GM23248 (cell line): ENCODE measurements around the gene SCAP. TPM values are rescaled to one million over a fixed set of nuclear protein-coding genes. Genes with fewer than 3 reads are reported as not detected.

Source experiments
- DNase-seq: peaks from one replicate; pipeline ENCODE4 v3.0.0-alpha.2; 2015
- H2AFZ ChIP-seq: fragments of 200-600 bp; sonication (generic); 2 replicates; pipeline ENCODE4 v1.6.1; 2016; ENCODE audit warnings: antibody characterized with exemption
- H3F3A ChIP-seq: fragments of 200-600 bp; sonication (generic); 2 replicates; pipeline ENCODE4 v1.6.1; 2016; ENCODE audit warnings: mild to moderate bottlenecking, antibody characterized with exemption, mixed run types; ENCODE audit not compliant: insufficient read depth
- H3K27ac ChIP-seq: fragments of 200-600 bp; sonication (generic); 2 replicates; pipeline ENCODE4 v1.5.1; 2016; ENCODE audit warnings: mild to moderate bottlenecking
- H3K27me3 ChIP-seq: fragments of 200-600 bp; sonication (generic); replicated peaks from 2 replicates; pipeline ENCODE4 v1.6.1; 2016; ENCODE audit warnings: mild to moderate bottlenecking; ENCODE audit not compliant: insufficient read depth
- H3K36me3 ChIP-seq: fragments of 200-600 bp; sonication (generic); 2 replicates; pipeline ENCODE4 v1.6.1; 2016; ENCODE audit warnings: low read depth, mild to moderate bottlenecking
- H3K4me1 ChIP-seq: fragments of 200-600 bp; sonication (generic); 2 replicates; pipeline ENCODE4 v1.6.1; 2016; ENCODE audit warnings: mild to moderate bottlenecking; ENCODE audit not compliant: insufficient read depth
- H3K4me2 ChIP-seq: fragments of 200-600 bp; sonication (generic); one replicate; pipeline ENCODE4 v1.6.1; 2016; ENCODE audit warnings: mild to moderate bottlenecking; ENCODE audit not compliant: unreplicated experiment
- H3K4me3 ChIP-seq: fragments of 200-600 bp; sonication (generic); 2 replicates; pipeline ENCODE4 v1.5.1; 2016; ENCODE audit warnings: mild to moderate bottlenecking
- H3K79me2 ChIP-seq: fragments of 200-600 bp; sonication (generic); 2 replicates; pipeline ENCODE4 v1.6.1; 2016; ENCODE audit warnings: mild to moderate bottlenecking; ENCODE audit not compliant: insufficient read depth
- H3K9ac ChIP-seq: fragments of 200-600 bp; sonication (generic); 2 replicates; pipeline ENCODE4 v1.6.1; 2016; ENCODE audit warnings: mild to moderate bottlenecking
- H3K9me2 ChIP-seq: fragments of 200-600 bp; sonication (generic); 2 replicates; pipeline ENCODE4 v1.6.1; 2016; ENCODE audit warnings: mixed run types, mild to moderate bottlenecking, moderate library complexity; ENCODE audit not compliant: insufficient read depth
- H3K9me3 ChIP-seq: fragments of 200-600 bp; sonication (generic); one replicate; pipeline ENCODE4 v1.6.1; 2017; ENCODE audit warnings: low read depth
- H4K20me1 ChIP-seq: fragments of 200-600 bp; sonication (generic); 2 replicates; pipeline ENCODE4 v1.6.0; 2016; ENCODE audit not compliant: insufficient read depth
- EZH2 ChIP-seq: fragments of 200-600 bp; sonication (generic); IDR thresholded peaks from 2 replicates; pipeline ENCODE4 v1.6.1; 2018; ENCODE audit warnings: antibody characterized with exemption, mild to moderate bottlenecking; ENCODE audit not compliant: insufficient read depth, poor library complexity, severe bottlenecking
- EZH2phosphoT487 ChIP-seq: fragments of 200-600 bp; sonication (generic); IDR thresholded peaks from 2 replicates; pipeline ENCODE4 v1.6.1; 2018; ENCODE audit warnings: antibody characterized with exemption, moderate library complexity, mild to moderate bottlenecking, low read depth; ENCODE audit not compliant: insufficient read depth
- WGBS, 2 experiments: methylation state at CpG; one replicate each; pipeline ENCODE4 v1.1.6; 2015 to 2017; ENCODE audit warnings: low lambda C conversion rate in 2 of 2, low coverage in 1 of 2; ENCODE audit errors: missing lambda C conversion rate in 2 of 2; 5-methylcytosine and 5-hydroxymethylcytosine counted together
- in situ Hi-C: fragments of 300-500 bp; cut with MboI; formaldehyde crosslinking; loops from 2 replicates; pipeline ENCODE4 v1.15.0; 2020
- polyA plus RNA-seq: library from polyadenylated mRNA; unstranded; fragments of >200 nt; fragmentation: Nextera tagmentation; extraction: Ambion mirVana; gene quantifications from 2 replicates; pipeline ENCODE4 v1.2.1, GENCODE V29; 2016
- total RNA-seq: library from RNA; depleted of rRNA; stranded (reverse); fragments of >200 nt; shearing (Covaris generic); gene quantifications from 2 replicates; pipeline ENCODE4 v1.2.3, GENCODE V29; 2014

Gene SCAP
- total and polyA plus RNA-seq, 2 experiments from 2014 or later = 34.7 to 70.1 TPM

DNA sequence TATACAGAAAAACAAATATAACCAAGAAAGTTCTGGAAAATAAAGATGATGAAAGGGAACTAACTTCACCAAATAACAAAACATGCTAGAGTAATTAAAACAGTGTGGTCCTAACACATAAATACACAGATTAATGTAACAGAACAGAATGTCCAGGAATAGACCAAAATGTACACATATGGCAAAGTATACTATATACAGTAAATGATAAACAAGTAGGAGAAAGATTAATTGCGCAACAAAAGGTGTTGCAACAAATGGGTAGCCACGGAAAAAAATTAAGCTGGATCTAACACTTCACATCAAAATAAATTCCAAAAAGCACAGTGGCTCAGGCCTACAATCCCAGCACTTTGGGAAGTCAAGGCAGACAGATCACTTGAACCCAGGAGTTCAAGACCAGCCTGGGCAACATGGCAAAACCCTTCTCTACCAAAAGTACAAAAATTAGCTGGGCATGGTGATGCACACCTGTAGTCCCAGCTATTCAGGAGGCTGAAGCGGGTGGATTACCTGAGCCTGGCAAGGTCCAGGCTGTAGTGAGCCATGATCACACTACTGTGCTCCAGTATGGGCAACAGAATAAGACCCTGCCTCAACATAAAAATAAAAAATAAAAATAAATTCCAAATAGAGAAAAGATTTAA lies 19.8 kb downstream of the SCAP start:
- in situ Hi-C loops = no loop called here
- no peak overlapping the region for H3K4me2 ChIP-seq
- peaks cover 93% of the 10 kb centered on the region for H3K79me2 ChIP-seq

DNA sequence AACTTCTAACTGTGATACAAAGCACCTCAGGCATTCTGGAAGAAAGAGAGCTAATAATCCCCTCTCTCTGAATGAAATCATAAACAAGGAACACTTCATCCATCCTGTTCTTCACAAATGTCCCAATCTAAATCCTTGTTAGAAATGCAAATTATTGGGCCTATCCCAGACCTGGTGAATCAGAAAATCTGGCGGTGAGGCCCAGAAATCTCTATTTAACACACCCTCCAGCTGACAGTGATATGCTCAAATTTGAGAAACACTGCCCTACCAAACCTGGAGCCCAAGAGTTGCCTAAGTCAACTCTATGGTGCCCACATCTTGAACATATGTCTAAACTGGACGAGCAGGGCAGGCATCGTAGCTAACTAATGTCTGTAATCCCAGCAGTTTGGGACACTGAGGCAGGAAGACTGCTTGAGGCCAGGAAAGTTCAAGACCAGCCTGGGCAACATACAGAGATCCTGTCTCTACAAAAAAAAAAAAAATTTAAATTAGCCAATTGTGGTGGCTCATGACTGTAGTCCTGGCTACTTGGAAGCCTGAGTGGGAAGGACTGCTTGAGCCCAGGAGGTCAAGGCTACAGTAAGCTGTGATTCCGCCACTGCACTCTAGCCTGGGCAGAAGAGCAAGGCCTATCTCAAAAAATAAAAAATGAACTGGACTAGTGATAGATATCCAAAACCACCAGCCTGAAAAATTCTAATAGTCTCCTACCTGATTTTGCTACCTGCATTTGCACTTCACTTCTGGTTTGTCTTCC lies 23.1 kb downstream of the SCAP start:
- WGBS, 2 experiments = 64 to 67% methylated on average over 4 of the region's 4 CpGs
- Histone ChIP-seq H3F3A (no peaks in the 10 kb centered on the region), H3K4me2 (no peak overlapping the region), H2AFZ (no peak overlapping the region), H3K27me3 (no peaks in the 10 kb centered on the region), H4K20me1 (no peaks in the 10 kb centered on the region), H3K36me3 (no peaks in the 10 kb centered on the region), H3K9me3 (no peaks in the 10 kb centered on the region), H3K4me3 (no peak overlapping the region), H3K27ac (no peak overlapping the region), H3K79me2 (peaks cover 79% of the 10 kb centered on the region), H3K9me2 (no peaks in the 10 kb centered on the region), H3K9ac (no peak overlapping the region), H3K4me1 (peaks cover 7% of the 10 kb centered on the region; the same call in 1 of the 2 replicates)
- no peak for DNase-seq
- no peak for TF ChIP-seq EZH2phosphoT487
- TF ChIP-seq EZH2 = no peak
- in situ Hi-C loops = no loop called here

More for the DNA sequence above, 19.8 kb downstream of the SCAP start:
- WGBS, 2 experiments = 72 to 86% methylated on average over 3 of the region's 3 CpGs
- no peak overlapping the region for H3K27ac ChIP-seq
- H3F3A ChIP-seq = no peaks in the 10 kb centered on the region
- DNase-seq = peak; percentile 53
- no peaks in the 10 kb centered on the region for H3K9me3 ChIP-seq
- peaks cover 7% of the 10 kb centered on the region; the same call in 1 of the 2 replicates for H3K4me1 ChIP-seq
- no peaks in the 10 kb centered on the region for H3K36me3 ChIP-seq
- H2AFZ ChIP-seq = no peak overlapping the region
- no peaks in the 10 kb centered on the region for H3K9me2 ChIP-seq
- no peak overlapping the region for H3K9ac ChIP-seq
- no peak overlapping the region for H3K4me3 ChIP-seq
- TF ChIP-seq EZH2 (no peak), EZH2phosphoT487 (no peak)
- no peaks in the 10 kb centered on the region for H4K20me1 ChIP-seq
- no peaks in the 10 kb centered on the region for H3K27me3 ChIP-seq

- no peaks in the 10 kb centered on the region for H4K20me1 ChIP-seq
- H3K27me3 ChIP-seq = no peaks in the 10 kb centered on the region
- in situ Hi-C loops = no loop called here
- WGBS, 2 experiments = 81 to 85% methylated on average over 5 of the region's 5 CpGs
- peak overlapping the region; percentile 57 for H3K27ac ChIP-seq
- no peak overlapping the region for H3K9ac ChIP-seq
- H3K36me3 ChIP-seq = no peaks in the 10 kb centered on the region
- no peak overlapping the region for H2AFZ ChIP-seq
- H3K4me1 ChIP-seq = peaks cover 12% of the 10 kb centered on the region
- H3K4me2 ChIP-seq = no peak overlapping the region
- TF ChIP-seq EZH2phosphoT487 (no peak), EZH2 (no peak)
- H3F3A ChIP-seq = peaks cover 14% of the 10 kb centered on the region
- no peaks in the 10 kb centered on the region for H3K9me3 ChIP-seq
- DNase-seq = peak; percentile 20
- H3K79me2 ChIP-seq = peaks cover 86% of the 10 kb centered on the region
- H3K9me2 ChIP-seq = no peaks in the 10 kb centered on the region
- H3K4me3 ChIP-seq = no peak overlapping the region
These were observed 31.6 kb downstream of the SCAP start for GRCh38 chr3:47444103-47444502.

DNA sequence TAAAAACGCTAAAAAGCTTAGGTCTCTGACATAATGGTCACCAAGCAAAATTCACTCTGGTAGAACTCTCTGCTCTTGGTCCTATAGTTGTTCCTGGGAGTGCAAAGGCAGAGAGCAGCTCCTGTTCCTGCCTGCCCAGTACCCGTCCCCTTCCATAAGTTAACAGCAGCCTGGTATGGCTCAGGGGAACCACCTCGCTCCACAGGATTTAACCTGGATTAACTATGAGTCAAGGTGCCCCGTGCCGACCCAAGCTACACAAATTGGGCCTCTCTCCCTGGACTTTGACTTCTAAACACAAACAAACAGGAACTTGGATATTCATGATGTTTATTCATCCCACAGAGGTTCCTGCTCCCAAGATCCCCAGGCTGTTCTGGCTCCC lies 32.1 kb downstream of the SCAP start:
- H3F3A ChIP-seq = peaks cover 14% of the 10 kb centered on the region
- H3K9me3 ChIP-seq = no peaks in the 10 kb centered on the region
- no peaks in the 10 kb centered on the region for H4K20me1 ChIP-seq
- 0 out of 2 replicates have a peak overlapping the region, but pooled peaks have one; percentile 6 for H3K9ac ChIP-seq
- in situ Hi-C loops = no loop called here
- H3K27me3 ChIP-seq = no peaks in the 10 kb centered on the region
- H3K4me1 ChIP-seq = peaks cover 12% of the 10 kb centered on the region
- peak overlapping the region; percentile 57 for H3K4me2 ChIP-seq
- H3K36me3 ChIP-seq = no peaks in the 10 kb centered on the region
- no peak for DNase-seq
- H3K79me2 ChIP-seq = peaks cover 81% of the 10 kb centered on the region
- no peak overlapping the region for H3K4me3 ChIP-seq
- H3K27ac ChIP-seq = peak overlapping the region; percentile 57
- 0 out of 2 replicates have a peak overlapping the region, but pooled peaks have one; percentile 8 for H2AFZ ChIP-seq
- H3K9me2 ChIP-seq = no peaks in the 10 kb centered on the region
- 72 to 76% methylated on average over 5 of the region's 5 CpGs for WGBS, 2 experiments
- TF ChIP-seq EZH2phosphoT487 = no peak
- no peak for TF ChIP-seq EZH2
